ENCODE data around the gene GALNT17.

The GALNT17 gene

GRCh38 chr7:71312755-71313490 is 181.0 kb downstream of the GALNT17 start:
- ChIA-PET CTCF (no interaction called here), POLR2A (no interaction called here)
- Histone ChIP-seq H3K4me3 (ENCODE audit: control insufficient read depth in 1 of 7, extremely low read depth in 1 of 7, insufficient read depth in 4 of 7, low read depth in 2 of 7, low read length in 6 of 7) (no peak overlapping the region), H3K27ac (ENCODE audit: insufficient read depth in 1 of 2, low read depth in 1 of 2, low read length in 2 of 2, poor library complexity in 1 of 2, severe bottlenecking in 2 of 2) (no peak overlapping the region), H3K36me3 (ENCODE audit: control insufficient read depth in 4 of 4, insufficient read depth in 4 of 4, low read length in 3 of 4) (no peaks in the 10 kb centered on the region), H3K4me1 (ENCODE audit: control extremely low read depth in 1 of 4, control insufficient read depth in 4 of 4, insufficient read depth in 4 of 4, low read length in 3 of 4) (no peaks in the 10 kb centered on the region), H3K9me3 (ENCODE audit: control extremely low read depth in 1 of 5, control insufficient read depth in 4 of 5, insufficient read depth in 2 of 5, low read depth in 1 of 5, low read length in 4 of 5) (peaks cover 0 to 2% (median 0%) of the 10 kb centered on the region in 5 experiments), H3K27me3 (replicated peaks in 2 of 5; ENCODE audit: control insufficient read depth in 4 of 5, insufficient read depth in 5 of 5, low read length in 4 of 5) (no peaks in the 10 kb centered on the region)
- WGBS (ENCODE audit: insufficient coverage), result 100% methylated on average over 1 of the region's 3 CpGs
- DNase-seq, result no peak

- Histone ChIP-seq H3K27me3 (replicated peaks in 2 of 5; ENCODE audit: control insufficient read depth in 4 of 5, insufficient read depth in 5 of 5, low read length in 4 of 5) (no peaks in the 10 kb centered on the region), H3K4me3 (ENCODE audit: control insufficient read depth in 1 of 7, extremely low read depth in 1 of 7, insufficient read depth in 4 of 7, low read depth in 2 of 7, low read length in 6 of 7) (no peak overlapping the region), H3K9me3 (ENCODE audit: control extremely low read depth in 1 of 5, control insufficient read depth in 4 of 5, insufficient read depth in 2 of 5, low read depth in 1 of 5, low read length in 4 of 5) (peaks cover 0 to 2% (median 0%) of the 10 kb centered on the region in 5 experiments), H3K4me1 (ENCODE audit: control extremely low read depth in 1 of 4, control insufficient read depth in 4 of 4, insufficient read depth in 4 of 4, low read length in 3 of 4) (no peaks in the 10 kb centered on the region), H3K27ac (ENCODE audit: insufficient read depth in 1 of 2, low read depth in 1 of 2, low read length in 2 of 2, poor library complexity in 1 of 2, severe bottlenecking in 2 of 2) (no peak overlapping the region), H3K36me3 (ENCODE audit: control insufficient read depth in 4 of 4, insufficient read depth in 4 of 4, low read length in 3 of 4) (no peaks in the 10 kb centered on the region)
- WGBS (ENCODE audit: insufficient coverage), result 77% methylated on average over 3 of the region's 3 CpGs
- CTCF ChIA-PET, result no interaction called here
- POLR2A ChIA-PET, result no interaction called here
- no peak for DNase-seq
These were observed 181.6 kb downstream of the GALNT17 start for GRCh38 chr7:71313553-71313952.

- no peak for DNase-seq
- Histone ChIP-seq H3K4me3 (ENCODE audit: control insufficient read depth in 1 of 7, extremely low read depth in 1 of 7, insufficient read depth in 4 of 7, low read depth in 2 of 7, low read length in 6 of 7) (no peak overlapping the region), H3K4me1 (ENCODE audit: control extremely low read depth in 1 of 4, control insufficient read depth in 4 of 4, insufficient read depth in 4 of 4, low read length in 3 of 4) (no peaks in the 10 kb centered on the region), H3K27me3 (replicated peaks in 2 of 5; ENCODE audit: control insufficient read depth in 4 of 5, insufficient read depth in 5 of 5, low read length in 4 of 5) (no peaks in the 10 kb centered on the region), H3K9me3 (ENCODE audit: control extremely low read depth in 1 of 5, control insufficient read depth in 4 of 5, insufficient read depth in 2 of 5, low read depth in 1 of 5, low read length in 4 of 5) (peaks cover 0 to 1% (median 0%) of the 10 kb centered on the region in 5 experiments), H3K36me3 (ENCODE audit: control insufficient read depth in 4 of 4, insufficient read depth in 4 of 4, low read length in 3 of 4) (no peaks in the 10 kb centered on the region), H3K27ac (ENCODE audit: insufficient read depth in 1 of 2, low read depth in 1 of 2, low read length in 2 of 2, poor library complexity in 1 of 2, severe bottlenecking in 2 of 2) (no peak overlapping the region)
- POLR2A ChIA-PET, result no interaction called here
- CTCF ChIA-PET, result no interaction called here
- no CpG with 5 or more reads among the region's 2 CpGs for WGBS (ENCODE audit: insufficient coverage)
These were observed 189.0 kb downstream of the GALNT17 start for GRCh38 chr7:71320916-71321315.

- WGBS (ENCODE audit: insufficient coverage), result 92% methylated on average over 4 of the region's 6 CpGs
- H3K36me3 ChIP-seq (ENCODE audit: control insufficient read depth in 4 of 4, insufficient read depth in 4 of 4, low read length in 3 of 4), result no peaks in the 10 kb centered on the region
- POLR2A ChIA-PET, result no interaction called here
- H3K27me3 ChIP-seq (replicated peaks in 2 of 5; ENCODE audit: control insufficient read depth in 4 of 5, insufficient read depth in 5 of 5, low read length in 4 of 5), result no peaks in the 10 kb centered on the region
- no peak for DNase-seq
- no peaks in the 10 kb centered on the region for H3K4me1 ChIP-seq (ENCODE audit: control extremely low read depth in 1 of 4, control insufficient read depth in 4 of 4, insufficient read depth in 4 of 4, low read length in 3 of 4)
- no peak overlapping the region for H3K27ac ChIP-seq (ENCODE audit: insufficient read depth in 1 of 2, low read depth in 1 of 2, low read length in 2 of 2, poor library complexity in 1 of 2, severe bottlenecking in 2 of 2)
- H3K9me3 ChIP-seq (ENCODE audit: control extremely low read depth in 1 of 5, control insufficient read depth in 4 of 5, insufficient read depth in 2 of 5, low read depth in 1 of 5, low read length in 4 of 5), result no peaks in the 10 kb centered on the region
- no peak overlapping the region for H3K4me3 ChIP-seq (ENCODE audit: control insufficient read depth in 1 of 7, extremely low read depth in 1 of 7, insufficient read depth in 4 of 7, low read depth in 2 of 7, low read length in 6 of 7)
- CTCF ChIA-PET, result no interaction called here
These were observed 190.3 kb downstream of the GALNT17 start for GRCh38 chr7:71322201-71322600.

- Histone ChIP-seq H3K9me3 (ENCODE audit: control extremely low read depth in 1 of 5, control insufficient read depth in 4 of 5, insufficient read depth in 2 of 5, low read depth in 1 of 5, low read length in 4 of 5) (no peaks in the 10 kb centered on the region), H3K4me1 (ENCODE audit: control extremely low read depth in 1 of 4, control insufficient read depth in 4 of 4, insufficient read depth in 4 of 4, low read length in 3 of 4) (no peaks in the 10 kb centered on the region), H3K36me3 (ENCODE audit: control insufficient read depth in 4 of 4, insufficient read depth in 4 of 4, low read length in 3 of 4) (no peaks in the 10 kb centered on the region), H3K27ac (ENCODE audit: insufficient read depth in 1 of 2, low read depth in 1 of 2, low read length in 2 of 2, poor library complexity in 1 of 2, severe bottlenecking in 2 of 2) (no peak overlapping the region), H3K4me3 (ENCODE audit: control insufficient read depth in 1 of 7, extremely low read depth in 1 of 7, insufficient read depth in 4 of 7, low read depth in 2 of 7, low read length in 6 of 7) (no peak overlapping the region), H3K27me3 (replicated peaks in 2 of 5; ENCODE audit: control insufficient read depth in 4 of 5, insufficient read depth in 5 of 5, low read length in 4 of 5) (no peaks in the 10 kb centered on the region)
- POLR2A ChIA-PET, result no interaction called here
- DNase-seq, result no peak
- WGBS (ENCODE audit: insufficient coverage), result 85% methylated on average over 6 of the region's 6 CpGs
- CTCF ChIA-PET, result no interaction called here
These were observed 191.8 kb downstream of the GALNT17 start for GRCh38 chr7:71323726-71324125.

GRCh38 chr7:71325151-71325550 is 193.2 kb downstream of the GALNT17 start:
- H3K4me3 ChIP-seq (ENCODE audit: control insufficient read depth in 1 of 7, extremely low read depth in 1 of 7, insufficient read depth in 4 of 7, low read depth in 2 of 7, low read length in 6 of 7), result no peak overlapping the region
- no peaks in the 10 kb centered on the region for H3K4me1 ChIP-seq (ENCODE audit: control extremely low read depth in 1 of 4, control insufficient read depth in 4 of 4, insufficient read depth in 4 of 4, low read length in 3 of 4)
- CTCF ChIA-PET, result no interaction called here
- H3K27me3 ChIP-seq (replicated peaks in 2 of 5; ENCODE audit: control insufficient read depth in 4 of 5, insufficient read depth in 5 of 5, low read length in 4 of 5), result no peaks in the 10 kb centered on the region
- DNase-seq, result no peak
- POLR2A ChIA-PET, result no interaction called here
- H3K36me3 ChIP-seq (ENCODE audit: control insufficient read depth in 4 of 4, insufficient read depth in 4 of 4, low read length in 3 of 4), result no peaks in the 10 kb centered on the region
- 90% methylated on average over 5 of the region's 5 CpGs for WGBS (ENCODE audit: insufficient coverage)
- H3K27ac ChIP-seq (ENCODE audit: insufficient read depth in 1 of 2, low read depth in 1 of 2, low read length in 2 of 2, poor library complexity in 1 of 2, severe bottlenecking in 2 of 2), result no peak overlapping the region
- H3K9me3 ChIP-seq (ENCODE audit: control extremely low read depth in 1 of 5, control insufficient read depth in 4 of 5, insufficient read depth in 2 of 5, low read depth in 1 of 5, low read length in 4 of 5), result no peaks in the 10 kb centered on the region

GRCh38 chr7:71326595-71326994 is 194.7 kb downstream of the GALNT17 start:
- H3K27ac ChIP-seq (ENCODE audit: insufficient read depth in 1 of 2, low read depth in 1 of 2, low read length in 2 of 2, poor library complexity in 1 of 2, severe bottlenecking in 2 of 2), result no peak overlapping the region
- no peak overlapping the region for H3K4me3 ChIP-seq (ENCODE audit: control insufficient read depth in 1 of 7, extremely low read depth in 1 of 7, insufficient read depth in 4 of 7, low read depth in 2 of 7, low read length in 6 of 7)
- no peaks in the 10 kb centered on the region for H3K9me3 ChIP-seq (ENCODE audit: control extremely low read depth in 1 of 5, control insufficient read depth in 4 of 5, insufficient read depth in 2 of 5, low read depth in 1 of 5, low read length in 4 of 5)
- no peaks in the 10 kb centered on the region for H3K27me3 ChIP-seq (replicated peaks in 2 of 5; ENCODE audit: control insufficient read depth in 4 of 5, insufficient read depth in 5 of 5, low read length in 4 of 5)
- ChIA-PET CTCF (no interaction called here), POLR2A (no interaction called here)
- 50% methylated on average over 1 of the region's 1 CpG for WGBS (ENCODE audit: insufficient coverage)
- no peaks in the 10 kb centered on the region for H3K36me3 ChIP-seq (ENCODE audit: control insufficient read depth in 4 of 4, insufficient read depth in 4 of 4, low read length in 3 of 4)
- H3K4me1 ChIP-seq (ENCODE audit: control extremely low read depth in 1 of 4, control insufficient read depth in 4 of 4, insufficient read depth in 4 of 4, low read length in 3 of 4), result no peaks in the 10 kb centered on the region
- no peak for DNase-seq

All from common myeloid progenitor, CD34-positive (primary cell).